Measurements from ENCODE around the gene BMF. TPM values are rescaled to one million over a fixed set of nuclear protein-coding genes. Genes with fewer than 3 reads are reported as not detected.
A peak's percentile ranks its signal among the peaks of the same experiment; 100 is the strongest.

The BMF gene
- total and polyA plus RNA-seq, 11 donors: 1.2 to 12.9 (median 3.4) TPM

GRCh38 chr15:40070608-40071218 is 38.0 kb downstream of the BMF start:
- Histone ChIP-seq H3K36me3 (peaks cover 0 to 5% (median 0%) of the 10 kb centered on the region in 9 donors), H3K4me3 (no peak overlapping the region), H3K27ac (peak overlapping the region in 1 of 12 donors; percentile 36), H3K4me1 (peaks cover 0 to 36% (median 22%) of the 10 kb centered on the region in 12 donors), H3K27me3 (no peaks in the 10 kb centered on the region), H3K9me3 (no peaks in the 10 kb centered on the region)
- ATAC-seq: no peak
- intact Hi-C loops (cut with DNase I): loop anchor here in 1 of 10 donors (5.0 kb wide), 1 partner anchor 37 kb away; the partner anchor contains the start of gene BMF
- TF ChIP-seq POLR2A (IDR thresholded peaks at IDR 0.05): no peak
- TF ChIP-seq, protein P1, sequence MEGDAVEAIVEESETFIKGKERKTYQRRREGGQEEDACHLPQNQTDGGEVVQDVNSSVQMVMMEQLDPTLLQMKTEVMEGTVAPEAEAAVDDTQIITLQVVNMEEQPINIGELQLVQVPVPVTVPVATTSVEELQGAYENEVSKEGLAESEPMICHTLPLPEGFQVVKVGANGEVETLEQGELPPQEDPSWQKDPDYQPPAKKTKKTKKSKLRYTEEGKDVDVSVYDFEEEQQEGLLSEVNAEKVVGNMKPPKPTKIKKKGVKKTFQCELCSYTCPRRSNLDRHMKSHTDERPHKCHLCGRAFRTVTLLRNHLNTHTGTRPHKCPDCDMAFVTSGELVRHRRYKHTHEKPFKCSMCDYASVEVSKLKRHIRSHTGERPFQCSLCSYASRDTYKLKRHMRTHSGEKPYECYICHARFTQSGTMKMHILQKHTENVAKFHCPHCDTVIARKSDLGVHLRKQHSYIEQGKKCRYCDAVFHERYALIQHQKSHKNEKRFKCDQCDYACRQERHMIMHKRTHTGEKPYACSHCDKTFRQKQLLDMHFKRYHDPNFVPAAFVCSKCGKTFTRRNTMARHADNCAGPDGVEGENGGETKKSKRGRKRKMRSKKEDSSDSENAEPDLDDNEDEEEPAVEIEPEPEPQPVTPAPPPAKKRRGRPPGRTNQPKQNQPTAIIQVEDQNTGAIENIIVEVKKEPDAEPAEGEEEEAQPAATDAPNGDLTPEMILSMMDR (IDR thresholded peaks at IDR 0.05): no peak
- WGBS, 4 donors: 96 to 100% (median 97%) methylated on average over 8 of the region's 8 CpGs
- no peak for DNase-seq

GRCh38 chr15:40070166-40070557 is 38.5 kb downstream of the BMF start:
- TF ChIP-seq, protein P1 (IDR thresholded peaks at IDR 0.05): no peak
- TF ChIP-seq POLR2A (IDR thresholded peaks at IDR 0.05): no peak
- WGBS, 4 donors: 69 to 87% (median 72%) methylated on average over 5 of the region's 5 CpGs
- ATAC-seq (no peak), DNase-seq (no peak)
- Histone ChIP-seq H3K4me1 (peaks cover 0 to 36% (median 22%) of the 10 kb centered on the region in 12 donors), H3K36me3 (peaks cover 0 to 7% (median 0%) of the 10 kb centered on the region in 9 donors), H3K4me3 (no peak overlapping the region), H3K9me3 (no peaks in the 10 kb centered on the region), H3K27me3 (no peaks in the 10 kb centered on the region), H3K27ac (peak overlapping the region in 6 of 12 donors; percentile 36 to 87 (median 70))
- intact Hi-C loops (cut with DNase I): loop anchor here in 1 of 10 donors (5.0 kb wide), 1 partner anchor 37 kb away; the partner anchor contains the start of gene BMF

DNA sequence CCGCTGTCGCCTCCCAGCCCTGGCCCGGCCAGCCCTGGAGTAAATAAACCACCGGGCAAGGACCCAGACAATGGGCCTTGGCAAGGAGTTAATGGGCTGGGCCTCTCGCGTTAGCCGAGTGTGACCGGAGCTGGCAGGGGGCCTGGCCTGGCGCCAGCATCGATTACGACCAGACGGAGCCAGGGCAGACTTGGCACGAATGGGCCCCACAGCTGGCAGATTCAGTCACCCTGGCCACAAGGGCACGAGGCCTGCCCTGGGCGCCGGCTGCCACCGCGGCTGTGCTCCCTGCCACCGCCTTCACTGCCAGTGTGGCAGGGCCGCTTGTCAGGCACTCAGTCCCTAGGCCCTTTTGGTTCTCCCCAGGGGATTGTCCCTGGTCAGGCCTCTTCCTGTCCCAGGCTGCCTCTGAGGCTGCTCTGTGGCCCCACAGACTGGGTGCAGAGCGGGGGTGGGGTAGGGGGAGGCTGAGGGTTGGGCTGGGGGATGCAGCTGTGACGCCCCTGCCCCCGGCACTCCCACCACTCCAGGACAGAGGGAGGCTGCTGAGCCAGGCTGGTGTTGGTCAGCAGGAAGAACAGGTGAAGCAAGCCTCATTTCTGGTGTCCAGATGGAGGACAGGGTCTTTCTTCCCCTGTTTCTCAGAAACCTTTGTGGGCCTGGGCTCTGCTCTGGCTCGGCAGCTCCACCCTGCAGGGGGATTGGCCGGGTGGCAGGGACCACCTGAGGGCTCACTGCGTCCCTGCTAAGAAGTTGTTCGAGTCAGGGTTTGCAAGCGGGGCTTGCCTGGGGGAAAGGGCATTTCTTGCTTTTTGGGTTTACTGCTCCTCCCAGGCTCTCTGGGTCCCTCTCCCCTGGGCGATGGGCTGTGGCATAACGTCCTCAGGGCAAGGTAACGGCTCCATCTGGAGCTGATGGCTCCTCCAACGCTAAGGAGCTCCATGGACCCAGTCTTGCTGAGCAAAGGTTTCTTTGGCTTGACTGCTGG is 39.2 kb downstream of the BMF start:
- Histone ChIP-seq H3K9me3 (no peaks in the 10 kb centered on the region), H3K27me3 (no peaks in the 10 kb centered on the region), H3K4me1 (peaks cover 0 to 36% (median 22%) of the 10 kb centered on the region in 12 donors), H3K27ac (peak overlapping the region in 11 of 12 donors; percentile 37 to 87 (median 69)), H3K4me3 (no peak overlapping the region), H3K36me3 (peaks cover 0 to 10% (median 0%) of the 10 kb centered on the region in 9 donors)
- TF ChIP-seq, protein P1 (IDR thresholded peaks at IDR 0.05): no peak
- no peak for TF ChIP-seq POLR2A (IDR thresholded peaks at IDR 0.05)
- WGBS, 4 donors: 37 to 48% (median 39%) methylated on average over 21 to 32 of the region's 32 CpGs
- DNase-seq (peak; percentile 92 to 97 (median 93)), ATAC-seq (peak; percentile 93 to 97 (median 95))
- intact Hi-C loops (cut with DNase I): loop anchor here in 6 of 10 donors (5.0 kb wide), 2 partner anchors 33 to 38 kb away; partner anchors contain the start of gene BMF (in 3 of the 6)
